PFSK-1 (cell line): ENCODE results near the gene KIAA0232.

Source experiments
- FOXP2 ChIP-seq: optimal IDR thresholded peaks from 2 replicates; pipeline ENCODE3; 2011; ENCODE audit warnings: borderline replicate concordance, control low read depth, inconsistent platforms; ENCODE audit not compliant: insufficient read depth; ENCODE audit errors: extremely low read length, extremely low read depth
- POLR2AphosphoS5 ChIP-seq: IDR thresholded peaks from 2 replicates; pipeline ENCODE4 v1.6.1; 2012; ENCODE audit warnings: low read depth, mild to moderate bottlenecking, control low read depth, low read length, moderate library complexity
- SIN3A ChIP-seq: IDR thresholded peaks from 2 replicates; pipeline ENCODE4 v1.6.1; 2012; ENCODE audit warnings: mild to moderate bottlenecking, low read length, moderate library complexity, borderline replicate concordance; ENCODE audit not compliant: insufficient read depth
- TAF1 ChIP-seq: IDR thresholded peaks from 2 replicates; pipeline ENCODE4 v1.6.1; 2012; ENCODE audit warnings: low read length, control low read depth, borderline replicate concordance; ENCODE audit not compliant: insufficient read depth
- TF ChIP-seq, protein P1 (sequence below), 2 experiments: IDR thresholded peaks; 2 replicates each; pipeline versions ENCODE4 v1.6.1 to v1.8.0; 2011 to 2012; ENCODE audit warnings: low read depth in 2 of 2, low read length in 2 of 2, control low read depth in 1 of 2, inconsistent platforms in 1 of 2, mild to moderate bottlenecking in 1 of 2, moderate library complexity in 1 of 2; ENCODE audit not compliant: insufficient read depth in 1 of 2

KIAA0232 gene

DNA sequence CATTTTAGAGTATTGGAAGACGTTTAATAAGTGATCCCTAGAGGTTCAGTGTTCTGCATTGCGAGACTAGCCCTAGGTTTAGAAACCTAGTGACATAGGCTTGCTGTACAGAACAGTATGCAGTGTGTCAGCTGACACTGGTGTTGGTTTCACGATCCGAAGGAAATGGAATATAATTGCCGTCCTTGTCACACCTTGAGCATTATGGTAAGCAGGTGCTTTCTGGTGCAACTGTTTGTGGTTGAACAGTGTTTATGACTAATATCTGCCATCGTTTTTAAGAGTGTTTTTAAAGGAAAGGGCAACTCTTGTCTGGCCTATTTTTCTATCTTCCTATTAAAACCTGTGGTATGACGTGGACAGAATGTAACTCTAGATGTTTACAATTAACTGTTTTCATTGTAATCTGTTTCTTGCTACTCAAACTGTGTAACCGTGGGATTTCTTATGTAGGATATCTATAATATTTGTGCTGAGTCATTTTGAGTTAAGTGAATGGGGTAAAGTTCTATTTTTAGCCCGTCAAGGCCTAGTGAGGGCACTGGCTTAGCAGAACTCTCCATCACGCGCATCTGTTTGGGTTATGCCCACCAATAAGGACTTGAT is 73.3 kb downstream of the KIAA0232 start:
- no peak for TF ChIP-seq POLR2AphosphoS5
- no peak for TF ChIP-seq SIN3A
- no peak for TF ChIP-seq FOXP2

GRCh38 chr4:6856391-6856790 is 73.9 kb downstream of the KIAA0232 start:
- TF ChIP-seq POLR2AphosphoS5 (no peak), FOXP2 (no peak), SIN3A (no peak), TAF1 (no peak)
- TF ChIP-seq, protein P1, sequence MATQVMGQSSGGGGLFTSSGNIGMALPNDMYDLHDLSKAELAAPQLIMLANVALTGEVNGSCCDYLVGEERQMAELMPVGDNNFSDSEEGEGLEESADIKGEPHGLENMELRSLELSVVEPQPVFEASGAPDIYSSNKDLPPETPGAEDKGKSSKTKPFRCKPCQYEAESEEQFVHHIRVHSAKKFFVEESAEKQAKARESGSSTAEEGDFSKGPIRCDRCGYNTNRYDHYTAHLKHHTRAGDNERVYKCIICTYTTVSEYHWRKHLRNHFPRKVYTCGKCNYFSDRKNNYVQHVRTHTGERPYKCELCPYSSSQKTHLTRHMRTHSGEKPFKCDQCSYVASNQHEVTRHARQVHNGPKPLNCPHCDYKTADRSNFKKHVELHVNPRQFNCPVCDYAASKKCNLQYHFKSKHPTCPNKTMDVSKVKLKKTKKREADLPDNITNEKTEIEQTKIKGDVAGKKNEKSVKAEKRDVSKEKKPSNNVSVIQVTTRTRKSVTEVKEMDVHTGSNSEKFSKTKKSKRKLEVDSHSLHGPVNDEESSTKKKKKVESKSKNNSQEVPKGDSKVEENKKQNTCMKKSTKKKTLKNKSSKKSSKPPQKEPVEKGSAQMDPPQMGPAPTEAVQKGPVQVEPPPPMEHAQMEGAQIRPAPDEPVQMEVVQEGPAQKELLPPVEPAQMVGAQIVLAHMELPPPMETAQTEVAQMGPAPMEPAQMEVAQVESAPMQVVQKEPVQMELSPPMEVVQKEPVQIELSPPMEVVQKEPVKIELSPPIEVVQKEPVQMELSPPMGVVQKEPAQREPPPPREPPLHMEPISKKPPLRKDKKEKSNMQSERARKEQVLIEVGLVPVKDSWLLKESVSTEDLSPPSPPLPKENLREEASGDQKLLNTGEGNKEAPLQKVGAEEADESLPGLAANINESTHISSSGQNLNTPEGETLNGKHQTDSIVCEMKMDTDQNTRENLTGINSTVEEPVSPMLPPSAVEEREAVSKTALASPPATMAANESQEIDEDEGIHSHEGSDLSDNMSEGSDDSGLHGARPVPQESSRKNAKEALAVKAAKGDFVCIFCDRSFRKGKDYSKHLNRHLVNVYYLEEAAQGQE (IDR thresholded peaks at IDR 0.05; ENCODE audit: insufficient read depth in 1 of 2, low read depth in 2 of 2, low read length in 2 of 2) = no peak

GRCh38 chr4:6857009-6857882 is 74.7 kb downstream of the KIAA0232 start:
- TF ChIP-seq POLR2AphosphoS5 (no peak), SIN3A (no peak), FOXP2 (no peak)

DNA sequence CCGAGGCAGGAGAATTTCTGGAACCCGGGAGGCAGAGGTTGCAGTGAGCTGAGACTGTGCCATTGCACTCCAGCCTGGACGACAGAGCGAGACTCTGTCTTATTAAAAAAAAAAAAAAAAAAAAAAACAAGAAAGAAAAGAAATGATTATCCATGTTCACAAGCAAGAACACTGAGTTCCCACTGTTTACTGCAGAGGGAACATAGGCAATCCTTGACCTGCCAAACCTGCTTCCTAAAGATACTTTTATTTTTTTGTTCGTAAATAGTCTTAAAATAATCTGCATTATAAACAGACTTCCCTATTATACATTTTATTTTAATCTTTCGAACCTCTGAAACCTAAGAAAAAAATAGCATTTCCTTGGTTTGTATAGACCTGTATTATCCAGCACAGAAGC is 76.5 kb downstream of the KIAA0232 start:
- TF ChIP-seq FOXP2 (no peak), SIN3A (no peak), POLR2AphosphoS5 (no peak), TAF1 (no peak)
- TF ChIP-seq, protein P1 (IDR thresholded peaks at IDR 0.05; ENCODE audit: insufficient read depth in 1 of 2, low read depth in 2 of 2, low read length in 2 of 2) = no peak

DNA sequence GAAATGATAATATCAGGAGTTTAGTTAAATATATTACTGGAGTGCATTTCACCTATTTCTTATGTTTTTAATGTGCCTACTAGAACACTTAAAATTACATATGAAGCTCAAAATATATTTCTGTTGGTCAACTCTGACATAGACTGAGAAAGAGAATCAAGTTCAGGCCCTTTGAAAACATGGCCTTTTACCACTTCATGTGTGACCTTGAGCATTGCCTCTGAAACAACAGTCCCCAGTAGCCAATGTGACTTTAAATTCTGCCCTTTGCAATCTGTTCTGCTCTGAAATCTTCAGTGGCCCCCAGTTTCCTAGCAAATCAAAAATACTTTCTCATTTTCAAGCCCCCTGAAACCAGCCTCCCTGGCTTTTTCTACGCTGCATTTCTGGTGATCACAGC is 77.0 kb downstream of the KIAA0232 start:
- TF ChIP-seq POLR2AphosphoS5 = no peak

DNA sequence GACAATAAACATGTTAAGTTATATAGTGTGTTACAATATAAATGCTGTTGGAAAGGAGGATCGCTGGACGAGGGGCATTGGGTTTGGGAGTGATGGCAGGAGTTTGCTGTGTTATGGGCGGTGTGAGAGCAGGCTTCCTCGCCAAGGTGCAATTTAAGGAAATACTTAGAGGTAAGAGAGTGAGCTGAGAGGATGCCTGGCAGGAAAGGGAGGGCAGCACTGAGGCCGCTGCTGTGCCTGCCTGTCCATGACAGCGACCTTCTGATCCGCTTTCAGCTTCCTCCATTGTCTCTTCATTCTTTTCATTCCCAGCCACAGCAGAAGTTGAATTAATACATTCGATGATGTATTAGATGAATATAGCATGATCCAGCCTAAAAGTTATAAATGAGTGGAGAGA is 85.9 kb downstream of the KIAA0232 start:
- TF ChIP-seq SIN3A (no peak), POLR2AphosphoS5 (no peak), TAF1 (no peak), FOXP2 (no peak)
- TF ChIP-seq, protein P1 (IDR thresholded peaks at IDR 0.05; ENCODE audit: insufficient read depth in 1 of 2, low read depth in 2 of 2, low read length in 2 of 2) = no peak
